NOMO-1 treated with dmso at 0.1 percent for 144 hours (cell line): Measurements from ENCODE around the gene CALML6.
"Not testable (repeated sequence)": the region's sequence is repeated elsewhere in the genome, so short reads cannot be mapped to it uniquely, and the experiment has no call there.

Experiments
- DNase-seq: peaks from one replicate; lab custom pipeline; 2025; ENCODE audit not compliant: unreplicated experiment; lab: John Stamatoyannopoulos, UW

Gene CALML6

GRCh38 chr1:1924849-1925248 lies 9.8 kb downstream of the CALML6 start:
- DNase-seq, result no peak

GRCh38 chr1:1925437-1926345 lies 10.6 kb downstream of the CALML6 start:
- no peak for DNase-seq

GRCh38 chr1:1926346-1926811 lies 11.3 kb downstream of the CALML6 start:
- no peak for DNase-seq

GRCh38 chr1:1926886-1927660 lies 12.0 kb downstream of the CALML6 start:
- no peak for DNase-seq

- DNase-seq, result no peak
Observed at GRCh38 chr1:1927751-1928150, 12.7 kb downstream of the CALML6 start.

- no peak for DNase-seq
Observed at GRCh38 chr1:1928231-1929101, 13.4 kb downstream of the CALML6 start.

GRCh38 chr1:1929102-1929638 lies 14.1 kb downstream of the CALML6 start:
- DNase-seq, result no peak

GRCh38 chr1:1929639-1930545 lies 14.8 kb downstream of the CALML6 start:
- DNase-seq, result no peak

- not testable (repeated sequence) for DNase-seq
Observed at GRCh38 chr1:1934848-1935247, 19.8 kb downstream of the CALML6 start.

- DNase-seq, result no peak
Observed at GRCh38 chr1:1937061-1937460, 22.0 kb downstream of the CALML6 start.

GRCh38 chr1:1937549-1938275 lies 22.7 kb downstream of the CALML6 start:
- no peak for DNase-seq

- no peak for DNase-seq
Observed at GRCh38 chr1:1938276-1938573, 23.2 kb downstream of the CALML6 start.

- DNase-seq, result no peak
Observed at GRCh38 chr1:1938613-1939295, 23.7 kb downstream of the CALML6 start.

- DNase-seq, result no peak
Observed at GRCh38 chr1:1939296-1940122, 24.4 kb downstream of the CALML6 start.

GRCh38 chr1:1940123-1940425 lies 25.0 kb downstream of the CALML6 start:
- DNase-seq, result no peak

- no peak for DNase-seq
Observed at GRCh38 chr1:1941211-1941841, 26.3 kb downstream of the CALML6 start.
